Liver (tissue), 3 donors: ENCODE results near the gene RPTOR.

Experiments used
- CTCF ChIP-seq: fragments of 150-350 bp; IDR thresholded peaks from 2 replicates; pipeline ENCODE4 v1.5.1; 2017; ENCODE audit warnings: improper control_type of control experiment, low read depth, low read length; ENCODE audit not compliant: missing input control
- NR2F2 ChIP-seq: IDR thresholded peaks from 2 replicates; pipeline ENCODE4 v1.6.1; 2016; ENCODE audit warnings: antibody characterized with exemption
- REST ChIP-seq: IDR thresholded peaks from 2 replicates; pipeline ENCODE4 v1.6.1; 2016; ENCODE audit warnings: antibody characterized with exemption, mild to moderate bottlenecking
- YY1 ChIP-seq: IDR thresholded peaks from 2 replicates; pipeline ENCODE4 v1.6.1; 2016; ENCODE audit warnings: antibody characterized with exemption, mild to moderate bottlenecking
- TF ChIP-seq, protein P1 (sequence below): IDR thresholded peaks from 2 replicates; pipeline ENCODE4 v1.6.1; 2016; ENCODE audit warnings: antibody characterized with exemption
- donor health status: healthy.
- donor health status: healthy.

DNA sequence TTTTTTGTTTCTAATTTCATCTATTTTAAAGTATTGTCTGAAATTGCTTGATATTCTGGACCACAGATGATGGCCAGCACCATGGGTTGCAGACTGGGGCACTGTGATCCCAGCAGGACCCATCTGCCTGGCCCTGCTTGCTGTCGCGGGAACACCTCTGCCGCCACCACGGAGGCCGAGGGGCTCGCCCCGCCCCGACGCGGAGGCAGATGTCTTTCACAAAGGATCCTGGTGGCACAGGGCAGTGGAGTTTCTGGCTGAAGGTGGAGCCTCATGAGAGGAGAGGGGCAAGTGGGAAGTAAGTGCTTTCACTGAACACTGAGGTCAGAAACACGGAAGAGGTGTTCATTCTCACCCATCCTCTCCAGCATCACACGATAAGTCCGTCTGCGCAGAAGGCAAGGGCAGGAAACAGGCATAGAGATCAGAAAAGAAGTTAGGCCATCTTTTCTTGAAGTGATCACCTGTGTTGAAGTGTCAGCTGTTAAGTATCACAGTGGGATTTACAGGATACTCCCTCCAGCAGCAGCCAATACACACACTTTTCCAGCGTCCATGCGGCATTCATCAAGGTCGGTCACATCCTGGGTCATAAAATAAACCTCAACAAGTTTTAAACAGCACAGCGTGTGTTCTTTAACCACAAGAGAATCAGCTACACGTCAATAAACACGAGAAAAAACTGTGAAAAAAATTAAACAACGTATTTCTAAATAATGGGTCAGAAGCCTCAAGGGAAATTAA lies 194.5 kb downstream of the RPTOR start:
- TF ChIP-seq REST (no peak), CTCF (no peak), NR2F2 (no peak), YY1 (no peak)
- TF ChIP-seq, protein P1, sequence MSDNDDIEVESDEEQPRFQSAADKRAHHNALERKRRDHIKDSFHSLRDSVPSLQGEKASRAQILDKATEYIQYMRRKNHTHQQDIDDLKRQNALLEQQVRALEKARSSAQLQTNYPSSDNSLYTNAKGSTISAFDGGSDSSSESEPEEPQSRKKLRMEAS = no peak
